ENCODE data around the gene BABAM2.

The BABAM2 gene

DNA sequence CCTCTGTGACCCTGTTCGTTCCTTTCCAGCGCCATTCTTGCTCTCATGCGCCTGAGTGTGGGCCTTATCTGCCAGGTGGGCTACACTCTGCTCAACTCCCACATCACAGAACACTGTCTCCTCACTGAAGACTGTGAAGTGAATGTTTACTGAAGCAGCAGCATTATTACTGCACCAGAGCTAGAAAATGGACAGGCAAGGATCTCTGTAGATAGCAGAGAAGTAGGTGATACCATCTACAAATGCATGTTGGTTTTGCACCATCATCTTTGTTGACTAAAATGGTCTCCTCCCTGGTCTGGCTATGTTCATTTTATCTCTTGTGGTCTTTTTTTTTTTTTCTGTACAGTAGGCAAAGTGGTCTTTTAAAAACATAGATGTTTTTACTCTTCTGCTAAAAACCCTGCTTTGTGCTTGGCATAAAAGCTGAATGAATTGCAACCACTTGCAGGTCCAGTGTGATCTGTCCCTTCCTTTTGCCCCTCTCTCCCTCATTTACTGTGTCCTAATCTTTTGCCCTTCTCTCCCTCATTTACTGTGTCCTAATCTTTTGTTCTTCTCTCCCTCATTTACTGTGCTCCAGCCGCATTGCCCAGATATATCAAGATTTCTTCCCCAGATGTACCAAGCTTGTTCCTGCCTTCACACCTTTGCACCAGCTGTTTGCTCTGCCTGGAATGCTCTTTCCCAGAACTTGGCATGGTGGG lies 35.4 kb downstream of the BABAM2 start:
- Histone ChIP-seq H3K9ac (ENCODE audit: low read length) (no peak overlapping the region), H3K27me3 (ENCODE audit: low read length) (no peaks in the 10 kb centered on the region), H3K4me2 (ENCODE audit: low read depth, low read length, poor library complexity, severe bottlenecking) (no peak overlapping the region), H3K4me3 (ENCODE audit: insufficient read depth, low read length, poor library complexity, severe bottlenecking) (no peak overlapping the region), H2AFZ (ENCODE audit: low read depth, low read length, severe bottlenecking) (no peak overlapping the region), H3K79me2 (ENCODE audit: insufficient read depth, low read length) (no peaks in the 10 kb centered on the region), H3F3A (ENCODE audit: insufficient read depth) (no peaks in the 10 kb centered on the region), H3K9me2 (replicated peaks; ENCODE audit: insufficient read depth, low read length) (no peaks in the 10 kb centered on the region), H4K20me1 (ENCODE audit: low read depth, low read length) (no peaks in the 10 kb centered on the region), H3K27ac (ENCODE audit: low read depth, low read length) (no peak overlapping the region), H3K36me3 (ENCODE audit: low read length) (no peaks in the 10 kb centered on the region), H3K9me3 (ENCODE audit: insufficient read depth, low read length) (no peaks in the 10 kb centered on the region)
- TF ChIP-seq EZH2phosphoT487 (conservative IDR thresholded peaks at IDR 0.05; ENCODE audit: low read length) = no peak
- TF ChIP-seq, protein P1, sequence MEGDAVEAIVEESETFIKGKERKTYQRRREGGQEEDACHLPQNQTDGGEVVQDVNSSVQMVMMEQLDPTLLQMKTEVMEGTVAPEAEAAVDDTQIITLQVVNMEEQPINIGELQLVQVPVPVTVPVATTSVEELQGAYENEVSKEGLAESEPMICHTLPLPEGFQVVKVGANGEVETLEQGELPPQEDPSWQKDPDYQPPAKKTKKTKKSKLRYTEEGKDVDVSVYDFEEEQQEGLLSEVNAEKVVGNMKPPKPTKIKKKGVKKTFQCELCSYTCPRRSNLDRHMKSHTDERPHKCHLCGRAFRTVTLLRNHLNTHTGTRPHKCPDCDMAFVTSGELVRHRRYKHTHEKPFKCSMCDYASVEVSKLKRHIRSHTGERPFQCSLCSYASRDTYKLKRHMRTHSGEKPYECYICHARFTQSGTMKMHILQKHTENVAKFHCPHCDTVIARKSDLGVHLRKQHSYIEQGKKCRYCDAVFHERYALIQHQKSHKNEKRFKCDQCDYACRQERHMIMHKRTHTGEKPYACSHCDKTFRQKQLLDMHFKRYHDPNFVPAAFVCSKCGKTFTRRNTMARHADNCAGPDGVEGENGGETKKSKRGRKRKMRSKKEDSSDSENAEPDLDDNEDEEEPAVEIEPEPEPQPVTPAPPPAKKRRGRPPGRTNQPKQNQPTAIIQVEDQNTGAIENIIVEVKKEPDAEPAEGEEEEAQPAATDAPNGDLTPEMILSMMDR (IDR thresholded peaks at IDR 0.05; ENCODE audit: insufficient read depth, low read length, poor library complexity, severe bottlenecking) = no peak

DNA sequence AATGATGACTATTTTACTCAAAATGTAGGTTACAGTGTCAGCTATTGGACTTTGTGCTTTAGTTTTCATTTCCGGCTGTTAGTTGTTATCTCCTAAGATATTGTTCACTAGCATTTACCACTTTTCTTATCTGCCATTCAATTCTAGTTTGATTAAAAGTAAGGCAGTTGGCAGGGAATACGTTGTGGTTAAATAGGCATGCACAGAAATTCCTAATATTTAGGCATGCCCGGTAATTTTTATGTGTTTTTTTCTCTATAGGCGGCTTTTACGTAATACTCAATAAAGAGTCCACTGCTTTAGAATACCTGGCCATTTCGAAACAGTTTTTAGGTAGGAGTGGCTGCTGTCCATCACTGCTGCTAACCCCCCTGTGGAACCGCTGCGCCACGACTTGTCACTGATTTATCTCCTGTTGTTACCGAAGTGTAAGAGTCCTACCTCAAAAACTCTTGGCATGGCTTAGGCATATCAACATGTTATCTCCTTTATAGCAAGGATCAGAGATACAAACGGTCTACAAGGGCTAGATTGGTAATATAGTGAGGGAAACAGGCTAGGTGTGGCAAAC lies 39.5 kb downstream of the BABAM2 start:
- Histone ChIP-seq H3K27ac (ENCODE audit: low read depth, low read length) (no peak overlapping the region), H3K4me2 (ENCODE audit: low read depth, low read length, poor library complexity, severe bottlenecking) (no peak overlapping the region), H3K79me2 (ENCODE audit: insufficient read depth, low read length) (no peaks in the 10 kb centered on the region), H3K27me3 (ENCODE audit: low read length) (no peaks in the 10 kb centered on the region), H3K9ac (ENCODE audit: low read length) (no peak overlapping the region), H3K36me3 (ENCODE audit: low read length) (no peaks in the 10 kb centered on the region), H3K4me3 (ENCODE audit: insufficient read depth, low read length, poor library complexity, severe bottlenecking) (no peak overlapping the region), H3K9me3 (ENCODE audit: insufficient read depth, low read length) (no peaks in the 10 kb centered on the region), H3K9me2 (replicated peaks; ENCODE audit: insufficient read depth, low read length) (no peaks in the 10 kb centered on the region), H4K20me1 (ENCODE audit: low read depth, low read length) (no peaks in the 10 kb centered on the region), H3F3A (ENCODE audit: insufficient read depth) (no peaks in the 10 kb centered on the region), H2AFZ (ENCODE audit: low read depth, low read length, severe bottlenecking) (no peak overlapping the region)
- no peak for TF ChIP-seq EZH2phosphoT487 (conservative IDR thresholded peaks at IDR 0.05; ENCODE audit: low read length)
- TF ChIP-seq, protein P1 (IDR thresholded peaks at IDR 0.05; ENCODE audit: insufficient read depth, low read length, poor library complexity, severe bottlenecking) = no peak

DNA sequence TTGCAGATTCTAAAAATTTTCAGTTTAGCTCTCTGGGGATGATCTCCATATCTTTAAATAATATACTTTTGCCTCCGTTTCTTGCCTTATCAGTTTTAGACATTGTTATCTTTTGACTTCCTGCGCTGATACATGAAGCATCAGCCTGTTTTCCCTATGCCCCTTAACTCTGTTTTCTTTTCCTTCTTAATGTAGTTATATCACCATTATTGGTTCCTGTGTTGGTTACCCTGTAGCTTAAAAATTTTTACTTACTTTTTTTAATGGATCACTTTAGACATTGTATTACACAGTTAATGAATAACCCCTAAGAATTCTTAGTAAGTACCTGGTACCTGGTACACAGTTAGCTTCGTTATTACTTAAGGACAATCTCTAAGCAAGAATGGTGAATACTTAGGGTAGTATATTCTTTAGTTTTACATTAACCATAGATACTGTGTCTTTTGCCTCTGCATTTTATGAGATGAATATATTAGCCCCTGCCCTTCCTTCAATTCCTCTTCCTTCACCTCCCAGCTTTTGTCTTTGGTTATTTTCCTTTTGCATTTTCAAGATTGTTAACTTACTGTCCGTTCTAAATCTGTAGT lies 40.9 kb downstream of the BABAM2 start:
- H3K27me3 ChIP-seq (ENCODE audit: low read length) = no peaks in the 10 kb centered on the region
- no peaks in the 10 kb centered on the region for H3F3A ChIP-seq (ENCODE audit: insufficient read depth)
- no peak for TF ChIP-seq EZH2phosphoT487 (conservative IDR thresholded peaks at IDR 0.05; ENCODE audit: low read length)
- TF ChIP-seq, protein P1 (IDR thresholded peaks at IDR 0.05; ENCODE audit: insufficient read depth, low read length, poor library complexity, severe bottlenecking) = no peak
- H3K36me3 ChIP-seq (ENCODE audit: low read length) = no peaks in the 10 kb centered on the region
- no peak overlapping the region for H2AFZ ChIP-seq (ENCODE audit: low read depth, low read length, severe bottlenecking)
- no peaks in the 10 kb centered on the region for H3K9me3 ChIP-seq (ENCODE audit: insufficient read depth, low read length)
- H4K20me1 ChIP-seq (ENCODE audit: low read depth, low read length) = no peaks in the 10 kb centered on the region
- no peak overlapping the region for H3K4me3 ChIP-seq (ENCODE audit: insufficient read depth, low read length, poor library complexity, severe bottlenecking)
- H3K27ac ChIP-seq (ENCODE audit: low read depth, low read length) = no peak overlapping the region
- no peaks in the 10 kb centered on the region for H3K79me2 ChIP-seq (ENCODE audit: insufficient read depth, low read length)
- no peaks in the 10 kb centered on the region for H3K9me2 ChIP-seq (replicated peaks; ENCODE audit: insufficient read depth, low read length)
- H3K4me2 ChIP-seq (ENCODE audit: low read depth, low read length, poor library complexity, severe bottlenecking) = no peak overlapping the region
- H3K9ac ChIP-seq (ENCODE audit: low read length) = no peak overlapping the region

Data from SU-DHL-6 (cell line).